ENCODE results near the gene NUP62.

NUP62 gene

GRCh38 chr19:49863935-49864320 is 65.4 kb downstream of the NUP62 start:
- DNase-seq, result no peak

GRCh38 chr19:49863254-49863934 is 65.9 kb downstream of the NUP62 start:
- no peak for DNase-seq

GRCh38 chr19:49862391-49863253 is 66.7 kb downstream of the NUP62 start:
- DNase-seq, result no peak

GRCh38 chr19:49861541-49862378 is 67.5 kb downstream of the NUP62 start:
- no peak for DNase-seq

GRCh38 chr19:49861107-49861506 is 68.2 kb downstream of the NUP62 start:
- DNase-seq, result no peak

- no peak for DNase-seq
Measured at GRCh38 chr19:49860336-49861102, 68.8 kb downstream of the NUP62 start.

- DNase-seq, result no peak
Measured at GRCh38 chr19:49859682-49860335, 69.5 kb downstream of the NUP62 start.

GRCh38 chr19:49858088-49858985 is 71.0 kb downstream of the NUP62 start:
- DNase-seq, result no peak

- no peak for DNase-seq
Measured at GRCh38 chr19:49857838-49858087, 71.5 kb downstream of the NUP62 start.

GRCh38 chr19:49857061-49857837 is 72.1 kb downstream of the NUP62 start:
- no peak for DNase-seq

Data from effector CD8-positive, alpha-beta T cell (primary cell).